Esophagus squamous epithelium (tissue), 4 donors: ENCODE data around the gene ADGRB3.

Source experiments
- CTCF ChIP-seq, 6 experiments: fragments of 450-650 bp in 4 of 6; fragments of 200-600 bp in 2 of 6; sonication (generic) in 2 of 6; IDR thresholded peaks; one replicate each; pipeline ENCODE4 v1.5.1; 2016 to 2019; ENCODE audit warnings: antibody characterized with exemption in 6 of 6, mild to moderate bottlenecking in 4 of 6, moderate library complexity in 4 of 6
- POLR2A ChIP-seq, 4 donors: fragments of 450-650 bp; IDR thresholded peaks; one replicate each; pipeline ENCODE4 v1.6.1; 2017; ENCODE audit warnings: antibody characterized with exemption in 4 of 4, mild to moderate bottlenecking in 4 of 4, moderate library complexity in 3 of 4

GRCh38 chr6:69180361-69181067 lies 545.4 kb downstream of the ADGRB3 start:
- TF ChIP-seq CTCF (IDR thresholded peaks at IDR 0.05) (no peak), POLR2A (IDR thresholded peaks at IDR 0.05) (no peak)
